IMR-90 (cell line): ENCODE results near the gene NDUFAF4. TPM values are rescaled to one million over a fixed set of nuclear protein-coding genes. Genes with fewer than 3 reads are reported as not detected.
A peak's percentile ranks its signal among the peaks of the same experiment; 100 is the strongest.

Experiments used
- ATAC-seq: fragments of 200-7000 bp; cut with Tn5 transposase; 2 replicates; pipeline ENCODE4 v1.9.1; 2020; ENCODE audit warnings: low read depth, mild to moderate bottlenecking, moderate library complexity
- BruUV-seq: library from RNA; stranded (reverse); fragments of 400-500 nt; replicated peaks from 2 replicates; lab custom pipeline; 2021; lab: Mats Ljungman, UMichigan
- CTCF ChIA-PET: fragments of 300-600 bp; formaldehyde crosslinking; extraction: SDS; loops from one replicate; lab custom pipeline; 2021; ENCODE audit warnings: antibody characterized with exemption; lab: Yijun Ruan, JAX
- POLR2A ChIA-PET: fragments of 300-600 bp; sonication (Branson Sonifier 250); formaldehyde crosslinking; loops from one replicate; lab custom pipeline; 2022; ENCODE audit warnings: antibody characterized with exemption; ENCODE audit not compliant: unreplicated experiment; lab: Charles Lee
- DNase-seq: peaks from one replicate; pipeline ENCODE4 v3.0.0; 2013
- H2AFZ ChIP-seq: replicated peaks from 2 replicates; pipeline ENCODE3; 2013; ENCODE audit warnings: low read length, mild to moderate bottlenecking; ENCODE audit not compliant: poor library complexity
- H2AK5ac ChIP-seq: 2 replicates; pipeline ENCODE4 v1.6.1; 2013; ENCODE audit warnings: low read depth, low read length, inconsistent platforms
- H2AK9ac ChIP-seq: replicated peaks from 2 replicates; pipeline ENCODE3; 2013; ENCODE audit warnings: mild to moderate bottlenecking, low read depth, low read length, moderate library complexity; ENCODE audit not compliant: poor library complexity
- H2BK120ac ChIP-seq: 2 replicates; pipeline ENCODE4 v1.6.1; 2013; ENCODE audit warnings: low read depth, low read length, inconsistent platforms
- H2BK15ac ChIP-seq: 3 replicates; pipeline ENCODE4 v1.6.1; 2013; ENCODE audit warnings: low read depth, low read length, inconsistent platforms
- H2BK20ac ChIP-seq: 2 replicates; pipeline ENCODE4 v1.6.1; 2013; ENCODE audit warnings: low read depth, mild to moderate bottlenecking, inconsistent platforms, low read length, moderate library complexity
- H2BK5ac ChIP-seq: 2 replicates; pipeline ENCODE4 v1.6.1; 2013; ENCODE audit warnings: mild to moderate bottlenecking, low read depth, low read length, inconsistent platforms; ENCODE audit not compliant: poor library complexity, severe bottlenecking
- H3K14ac ChIP-seq: replicated peaks from 2 replicates; pipeline ENCODE4 v1.6.1; 2013; ENCODE audit warnings: low read depth, low read length, inconsistent platforms
- H3K18ac ChIP-seq: 2 replicates; pipeline ENCODE4 v1.6.1; 2013; ENCODE audit warnings: low read depth, low read length, control low read depth
- H3K23ac ChIP-seq: 2 replicates; pipeline ENCODE4 v1.6.1; 2013; ENCODE audit warnings: low read depth, low read length, inconsistent platforms
- H3K27ac ChIP-seq: 2 replicates; pipeline ENCODE4 v1.5.1; 2013; ENCODE audit warnings: mild to moderate bottlenecking, control low read depth, low read length; ENCODE audit not compliant: insufficient read depth
- H3K27me3 ChIP-seq: 2 replicates; pipeline ENCODE4 v1.6.1; 2013; ENCODE audit warnings: low read length; ENCODE audit not compliant: control insufficient read depth, insufficient read depth
- H3K36me3 ChIP-seq: 2 replicates; pipeline ENCODE4 v1.6.1; 2013; ENCODE audit warnings: low read length, mixed read lengths; ENCODE audit not compliant: control insufficient read depth, insufficient read depth
- H3K4ac ChIP-seq: 2 replicates; pipeline ENCODE4 v1.6.1; 2013; ENCODE audit warnings: low read depth, low read length, inconsistent platforms
- H3K4me1 ChIP-seq: 2 replicates; pipeline ENCODE4 v1.6.1; 2013; ENCODE audit warnings: low read length, mixed read lengths; ENCODE audit not compliant: control insufficient read depth, insufficient read depth
- H3K4me2 ChIP-seq: 2 replicates; pipeline ENCODE4 v1.6.1; 2013; ENCODE audit warnings: low read depth, mild to moderate bottlenecking, control low read depth, low read length, moderate library complexity
- H3K4me3 ChIP-seq: 2 replicates; pipeline ENCODE4 v1.5.1; 2013; ENCODE audit warnings: low read depth, mild to moderate bottlenecking, control low read depth, low read length, moderate library complexity; ENCODE audit not compliant: insufficient read depth
- H3K56ac ChIP-seq: 2 replicates; pipeline ENCODE4 v1.6.1; 2013; ENCODE audit warnings: low read length, inconsistent platforms; ENCODE audit not compliant: insufficient read depth; ENCODE audit errors: extremely low read depth
- H3K79me1 ChIP-seq, 2 experiments: 2 replicates each; pipeline ENCODE4 v1.6.1; 2013; ENCODE audit warnings: low read length in 2 of 2, inconsistent platforms in 1 of 2, low read depth in 1 of 2
- H3K9ac ChIP-seq: 2 replicates; pipeline ENCODE4 v1.6.1; 2013; ENCODE audit warnings: low read depth, low read length, control low read depth
- H3K9me1 ChIP-seq: 2 replicates; pipeline ENCODE4 v1.6.1; 2013; ENCODE audit warnings: low read length, inconsistent platforms; ENCODE audit not compliant: insufficient read depth
- H3K9me3 ChIP-seq: 2 replicates; pipeline ENCODE4 v1.6.1; 2013; ENCODE audit warnings: low read length; ENCODE audit not compliant: control insufficient read depth, insufficient read depth
- H4K20me1 ChIP-seq: 2 replicates; pipeline ENCODE4 v1.6.1; 2013; ENCODE audit warnings: low read length, inconsistent platforms; ENCODE audit not compliant: insufficient read depth
- H4K5ac ChIP-seq: 2 replicates; pipeline ENCODE4 v1.6.1; 2013; ENCODE audit warnings: mild to moderate bottlenecking, low read depth, low read length, control low read depth
- H4K8ac ChIP-seq, 2 experiments: 2 replicates each; pipeline ENCODE4 v1.6.1; 2013; ENCODE audit warnings: low read depth in 2 of 2, low read length in 2 of 2, control low read depth in 1 of 2, inconsistent platforms in 1 of 2
- H4K91ac ChIP-seq: 2 replicates; pipeline ENCODE4 v1.6.1; 2013; ENCODE audit warnings: low read depth, low read length, inconsistent platforms; ENCODE audit not compliant: insufficient read depth
- CEBPB ChIP-seq: IDR thresholded peaks from 2 replicates; pipeline ENCODE4 v1.6.1; 2012; ENCODE audit warnings: low read depth, low read length, improper control_type of control experiment
- MAFK ChIP-seq: IDR thresholded peaks from 2 replicates; pipeline ENCODE4 v1.6.1; 2012; ENCODE audit warnings: low read depth, low read length, improper control_type of control experiment
- POLR2A ChIP-seq: IDR thresholded peaks from 2 replicates; pipeline ENCODE4 v1.6.1; 2012; ENCODE audit warnings: mild to moderate bottlenecking, low read depth, low read length
- RCOR1 ChIP-seq: IDR thresholded peaks from 2 replicates; pipeline ENCODE4 v1.6.1; 2012; ENCODE audit warnings: mild to moderate bottlenecking, low read length, improper control_type of control experiment; ENCODE audit not compliant: insufficient replicate concordance
- SMC3 ChIP-seq: fragments of 150-350 bp; IDR thresholded peaks from 2 replicates; pipeline ENCODE4 v1.6.1; 2016; ENCODE audit warnings: low read depth, mild to moderate bottlenecking, antibody characterized with exemption, low read length, moderate library complexity
- dilution Hi-C: fragments of 300-500 bp; cut with HindIII; formaldehyde crosslinking; loops from one replicate; pipeline ENCODE4 v1.14.3; 2018; ENCODE audit warnings: low sequenced_read_pairs; ENCODE audit not compliant: unreplicated experiment
- in situ Hi-C: fragments of 300-500 bp; cut with MboI; formaldehyde crosslinking; loops from 3 replicates; pipeline ENCODE4 v1.14.3; 2019; ENCODE audit warnings: low sequenced_read_pairs, inconsistent platforms, mixed read lengths
- intact Hi-C: fragments of 100-400 bp; cut with micrococcal nuclease; formaldehyde crosslinking; loops from 2 replicates; pipeline ENCODE4 v1.10.0; 2022
- polyA plus RNA-seq, 3 experiments: library from polyadenylated mRNA; depleted of rRNA; stranded (reverse); fragments of >200 nt; gene quantifications; 2 replicates each; pipeline ENCODE4 v1.2.3, GENCODE V29; 2012; ENCODE audit warnings: low replicate concordance in 1 of 3
- total RNA-seq: library from RNA; depleted of rRNA; stranded (reverse); fragments of >200 nt; gene quantifications from 2 replicates; pipeline ENCODE4 v1.2.3, GENCODE V29; 2012
- TF ChIP-seq, protein P1 (sequence below): fragments of 150-350 bp; IDR thresholded peaks from 2 replicates; pipeline ENCODE4 v1.6.1; 2016; ENCODE audit warnings: low read depth, mild to moderate bottlenecking, low read length, moderate library complexity, borderline replicate concordance

The NDUFAF4 gene
- total and polyA plus RNA-seq, 2 of the 4 experiments (the other 2 are of a cell fraction) = 6.3 to 13.4 TPM

DNA sequence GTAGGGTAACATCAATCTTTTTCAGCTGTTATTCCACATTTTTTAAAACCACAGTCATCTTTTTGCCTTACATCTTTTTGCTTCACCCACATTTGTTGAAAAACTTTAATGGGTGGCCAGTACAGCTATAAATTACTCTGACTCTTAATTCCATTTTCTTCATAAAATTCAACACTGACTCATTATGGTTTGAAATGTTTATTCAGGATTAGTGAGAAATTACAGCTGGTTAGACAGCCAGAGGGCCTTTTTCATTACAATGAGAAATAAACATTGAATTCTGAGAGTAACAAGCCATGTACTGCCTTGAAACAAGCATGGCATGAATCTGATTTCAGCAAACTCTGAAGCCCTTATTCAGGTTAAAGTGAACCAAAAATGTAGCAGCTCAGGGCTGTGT, 19.5 kb downstream of the NDUFAF4 start:
- H2AK5ac ChIP-seq = no peak overlapping the region
- intact Hi-C loops = no loop called here
- dilution Hi-C loops = no loop called here
- H3K9me3 ChIP-seq = no peaks in the 10 kb centered on the region
- no peak overlapping the region for H2BK20ac ChIP-seq
- in situ Hi-C loops = no loop called here
- H3K9ac ChIP-seq = no peak overlapping the region
- H3K4me2 ChIP-seq = no peak overlapping the region; the same call in 1 of the 2 replicates
- POLR2A ChIA-PET = no interaction called here
- no peak overlapping the region for H3K14ac ChIP-seq
- peaks cover 18% of the 10 kb centered on the region for H3K27me3 ChIP-seq
- H3K9me1 ChIP-seq = no peaks in the 10 kb centered on the region
- H2BK120ac ChIP-seq = no peak overlapping the region
- no peak overlapping the region for H3K56ac ChIP-seq
- H3K4ac ChIP-seq = no peak overlapping the region
- CTCF ChIA-PET = no interaction called here
- H2AK9ac ChIP-seq = no peak overlapping the region
- no peak overlapping the region for H3K27ac ChIP-seq
- no peak overlapping the region for H2BK5ac ChIP-seq
- no peak overlapping the region for H4K91ac ChIP-seq
- peak; percentile 72 for ATAC-seq
- peaks cover 3% of the 10 kb centered on the region; the same call in 1 of the 2 replicates for H3K4me1 ChIP-seq
- DNase-seq = peak; percentile 13
- no peak overlapping the region for H3K23ac ChIP-seq
- H3K36me3 ChIP-seq = no peaks in the 10 kb centered on the region
- no peak overlapping the region for H3K4me3 ChIP-seq
- no peaks in the 10 kb centered on the region for H4K20me1 ChIP-seq
- H4K8ac ChIP-seq = no peak overlapping the region
- no peak overlapping the region for H2BK15ac ChIP-seq
- no peak overlapping the region for H2AFZ ChIP-seq
- H3K18ac ChIP-seq = no peak overlapping the region
- no peak overlapping the region for H4K5ac ChIP-seq
- TF ChIP-seq MAFK (no peak), CEBPB (no peak), SMC3 (no peak), POLR2A (no peak), RCOR1 (no peak)
- TF ChIP-seq, protein P1, sequence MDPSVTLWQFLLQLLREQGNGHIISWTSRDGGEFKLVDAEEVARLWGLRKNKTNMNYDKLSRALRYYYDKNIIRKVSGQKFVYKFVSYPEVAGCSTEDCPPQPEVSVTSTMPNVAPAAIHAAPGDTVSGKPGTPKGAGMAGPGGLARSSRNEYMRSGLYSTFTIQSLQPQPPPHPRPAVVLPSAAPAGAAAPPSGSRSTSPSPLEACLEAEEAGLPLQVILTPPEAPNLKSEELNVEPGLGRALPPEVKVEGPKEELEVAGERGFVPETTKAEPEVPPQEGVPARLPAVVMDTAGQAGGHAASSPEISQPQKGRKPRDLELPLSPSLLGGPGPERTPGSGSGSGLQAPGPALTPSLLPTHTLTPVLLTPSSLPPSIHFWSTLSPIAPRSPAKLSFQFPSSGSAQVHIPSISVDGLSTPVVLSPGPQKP = no peak
- no peaks in the 10 kb centered on the region for H3K79me1 ChIP-seq
- BruUV-seq = no TSS peak
